Right lobe of liver (tissue), 4 donors: ENCODE results near the gene BICD2.

Source experiments
- POLR2A ChIP-seq: fragments of 450-650 bp; IDR thresholded peaks from one replicate; pipeline ENCODE4 v1.6.1; 2017; ENCODE audit warnings: antibody characterized with exemption, mild to moderate bottlenecking
- TF ChIP-seq, protein P1 (sequence below), 4 donors: fragments of 200-600 bp in 3 of 4; fragments of 450-650 bp in 1 of 4; IDR thresholded peaks; one replicate each; pipeline versions ENCODE4 v1.5.1 to v1.8.0; 2016 to 2022; ENCODE audit warnings: antibody characterized with exemption in 4 of 4, mild to moderate bottlenecking in 2 of 4
- donor health status: DM: no; HTN: no; CAD: no.
- donor health status: DM: no; HTN: no; CAD: no.
- donor health status: DM: no; HTN: yes; CAD: no.

DNA sequence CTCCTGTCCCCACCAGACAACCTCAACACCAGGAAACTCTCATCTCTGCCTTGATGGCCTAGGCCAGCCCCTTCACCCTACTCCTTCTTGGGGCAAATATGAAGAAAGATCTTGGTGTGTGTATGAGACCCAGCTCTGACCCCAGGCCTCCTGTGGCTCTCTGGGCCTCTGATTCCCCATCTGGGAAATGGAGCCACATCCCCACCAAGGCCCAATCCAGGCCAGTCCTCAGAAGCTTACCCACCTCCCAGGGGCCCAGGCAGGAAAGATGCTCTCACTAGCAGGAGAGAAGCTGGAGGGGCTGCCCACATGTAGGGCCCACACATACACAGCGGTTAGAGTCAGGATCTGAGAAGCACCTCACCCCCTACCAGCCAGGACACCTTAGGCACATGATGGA, 38.9 kb downstream of the BICD2 start:
- TF ChIP-seq, protein P1, sequence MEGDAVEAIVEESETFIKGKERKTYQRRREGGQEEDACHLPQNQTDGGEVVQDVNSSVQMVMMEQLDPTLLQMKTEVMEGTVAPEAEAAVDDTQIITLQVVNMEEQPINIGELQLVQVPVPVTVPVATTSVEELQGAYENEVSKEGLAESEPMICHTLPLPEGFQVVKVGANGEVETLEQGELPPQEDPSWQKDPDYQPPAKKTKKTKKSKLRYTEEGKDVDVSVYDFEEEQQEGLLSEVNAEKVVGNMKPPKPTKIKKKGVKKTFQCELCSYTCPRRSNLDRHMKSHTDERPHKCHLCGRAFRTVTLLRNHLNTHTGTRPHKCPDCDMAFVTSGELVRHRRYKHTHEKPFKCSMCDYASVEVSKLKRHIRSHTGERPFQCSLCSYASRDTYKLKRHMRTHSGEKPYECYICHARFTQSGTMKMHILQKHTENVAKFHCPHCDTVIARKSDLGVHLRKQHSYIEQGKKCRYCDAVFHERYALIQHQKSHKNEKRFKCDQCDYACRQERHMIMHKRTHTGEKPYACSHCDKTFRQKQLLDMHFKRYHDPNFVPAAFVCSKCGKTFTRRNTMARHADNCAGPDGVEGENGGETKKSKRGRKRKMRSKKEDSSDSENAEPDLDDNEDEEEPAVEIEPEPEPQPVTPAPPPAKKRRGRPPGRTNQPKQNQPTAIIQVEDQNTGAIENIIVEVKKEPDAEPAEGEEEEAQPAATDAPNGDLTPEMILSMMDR (IDR thresholded peaks at IDR 0.05): no peak
- TF ChIP-seq POLR2A: no peak
